Coronary artery (tissue), 2 donors: ENCODE data around the gene MBOAT1.

Experiments
- DNase-seq: peaks from one replicate; pipeline ENCODE4 v3.0.0-alpha.2; 2017; ENCODE audit warnings: low spot score
- H3K27ac ChIP-seq, 2 donors: fragments of 200-600 bp; sonication (generic); one replicate each; pipeline ENCODE4 v1.5.1; 2016 to 2019
- H3K4me3 ChIP-seq: fragments of 200-600 bp; sonication (generic); 2 replicates; pipeline ENCODE4 v1.5.1; 2016; ENCODE audit warnings: mild to moderate bottlenecking, moderate library complexity
- TF ChIP-seq, protein P1 (sequence below): fragments of 200-600 bp; sonication (generic); IDR thresholded peaks from one replicate; pipeline ENCODE4 v1.5.1; 2019; ENCODE audit warnings: antibody characterized with exemption

The MBOAT1 gene

DNA sequence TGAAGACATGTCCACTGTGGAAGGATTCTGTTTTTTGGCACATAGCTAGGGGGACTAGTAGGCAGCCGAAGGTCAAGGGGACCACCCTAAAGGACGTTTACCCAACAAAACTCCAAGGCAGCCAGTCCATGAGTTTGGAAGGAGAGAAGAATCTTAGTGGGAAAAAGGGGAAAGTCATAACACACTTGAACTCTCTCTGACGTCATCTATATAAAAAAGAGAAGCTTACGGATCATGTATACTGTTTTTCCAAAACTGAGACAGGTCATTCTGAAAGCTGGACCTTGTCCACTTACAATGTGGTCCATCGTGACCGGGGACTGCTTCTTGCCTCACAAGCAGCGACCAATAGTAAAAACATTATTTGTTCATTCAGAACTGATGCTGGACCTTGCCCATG is 95.5 kb downstream of the MBOAT1 start:
- Histone ChIP-seq H3K27ac (no peak overlapping the region), H3K4me3 (no peak overlapping the region)
- DNase-seq: no peak
- TF ChIP-seq, protein P1, sequence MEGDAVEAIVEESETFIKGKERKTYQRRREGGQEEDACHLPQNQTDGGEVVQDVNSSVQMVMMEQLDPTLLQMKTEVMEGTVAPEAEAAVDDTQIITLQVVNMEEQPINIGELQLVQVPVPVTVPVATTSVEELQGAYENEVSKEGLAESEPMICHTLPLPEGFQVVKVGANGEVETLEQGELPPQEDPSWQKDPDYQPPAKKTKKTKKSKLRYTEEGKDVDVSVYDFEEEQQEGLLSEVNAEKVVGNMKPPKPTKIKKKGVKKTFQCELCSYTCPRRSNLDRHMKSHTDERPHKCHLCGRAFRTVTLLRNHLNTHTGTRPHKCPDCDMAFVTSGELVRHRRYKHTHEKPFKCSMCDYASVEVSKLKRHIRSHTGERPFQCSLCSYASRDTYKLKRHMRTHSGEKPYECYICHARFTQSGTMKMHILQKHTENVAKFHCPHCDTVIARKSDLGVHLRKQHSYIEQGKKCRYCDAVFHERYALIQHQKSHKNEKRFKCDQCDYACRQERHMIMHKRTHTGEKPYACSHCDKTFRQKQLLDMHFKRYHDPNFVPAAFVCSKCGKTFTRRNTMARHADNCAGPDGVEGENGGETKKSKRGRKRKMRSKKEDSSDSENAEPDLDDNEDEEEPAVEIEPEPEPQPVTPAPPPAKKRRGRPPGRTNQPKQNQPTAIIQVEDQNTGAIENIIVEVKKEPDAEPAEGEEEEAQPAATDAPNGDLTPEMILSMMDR: no peak

DNA sequence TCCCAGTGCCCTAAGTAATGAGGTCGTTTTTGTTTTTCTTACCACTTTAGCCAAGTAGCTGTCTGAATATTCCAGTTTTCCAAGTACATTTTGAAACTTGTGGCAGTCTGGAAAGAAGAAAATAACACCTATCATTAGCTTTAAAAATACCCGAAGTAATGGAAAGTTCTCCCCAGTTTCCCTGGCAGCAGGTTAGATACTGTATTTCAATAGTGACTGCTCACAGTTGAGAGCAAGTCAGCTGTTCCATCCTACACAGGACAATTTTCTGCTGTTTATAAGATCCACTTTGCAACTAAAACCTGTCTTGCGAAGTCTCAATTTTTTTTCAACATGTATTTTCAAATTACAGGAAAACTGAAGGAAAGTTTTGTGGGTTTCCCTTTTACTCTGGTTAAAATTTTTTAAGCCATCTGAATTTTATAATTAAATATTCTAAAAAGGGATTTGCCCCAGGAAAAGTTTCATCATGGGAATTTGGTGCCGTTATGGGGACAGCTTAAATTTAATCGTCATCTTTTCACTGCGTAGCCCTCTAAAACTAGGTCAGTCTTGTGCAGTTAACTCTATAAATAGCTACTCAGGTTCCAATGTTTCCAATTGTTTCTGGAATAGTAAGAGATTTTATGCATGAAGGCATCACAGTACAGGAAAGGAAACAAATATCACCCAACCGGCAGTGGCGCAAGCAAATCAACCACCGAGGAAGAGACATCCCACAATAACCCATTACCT is 96.9 kb downstream of the MBOAT1 start:
- TF ChIP-seq, protein P1: no peak

DNA sequence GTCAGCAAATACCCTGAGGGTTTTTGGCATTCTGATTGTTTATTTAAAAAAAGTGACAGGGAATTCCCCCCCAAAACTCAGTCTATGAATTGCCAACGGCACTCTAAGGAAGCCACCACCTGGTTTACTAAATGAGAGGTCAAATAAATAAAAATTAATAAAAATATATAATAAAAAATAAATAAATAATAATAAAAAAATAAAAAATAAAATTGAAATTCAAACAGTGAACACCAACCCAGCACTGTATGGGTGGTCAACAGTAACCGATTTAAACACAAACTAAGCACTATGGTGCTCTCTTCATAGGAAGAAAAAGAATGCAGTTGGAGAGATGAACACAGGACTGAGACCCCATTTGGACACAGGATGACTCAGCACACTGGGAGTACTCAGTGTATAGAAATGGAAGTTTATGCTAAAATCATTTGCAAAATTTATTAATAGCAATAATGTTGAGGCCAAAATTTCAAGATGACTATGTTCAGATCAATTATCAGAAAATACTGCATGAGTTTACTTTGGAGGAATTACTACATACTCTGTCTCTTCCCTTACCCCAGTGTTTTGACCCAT is 98.5 kb downstream of the MBOAT1 start:
- DNase-seq: no peak
- Histone ChIP-seq H3K4me3 (no peak overlapping the region), H3K27ac (no peak overlapping the region)
- TF ChIP-seq, protein P1: no peak

More for the DNA sequence above, 96.9 kb downstream of the MBOAT1 start:
- Histone ChIP-seq H3K4me3 (no peak overlapping the region), H3K27ac (peak overlapping the region; percentile 15 to 61)
- DNase-seq: no peak

DNA sequence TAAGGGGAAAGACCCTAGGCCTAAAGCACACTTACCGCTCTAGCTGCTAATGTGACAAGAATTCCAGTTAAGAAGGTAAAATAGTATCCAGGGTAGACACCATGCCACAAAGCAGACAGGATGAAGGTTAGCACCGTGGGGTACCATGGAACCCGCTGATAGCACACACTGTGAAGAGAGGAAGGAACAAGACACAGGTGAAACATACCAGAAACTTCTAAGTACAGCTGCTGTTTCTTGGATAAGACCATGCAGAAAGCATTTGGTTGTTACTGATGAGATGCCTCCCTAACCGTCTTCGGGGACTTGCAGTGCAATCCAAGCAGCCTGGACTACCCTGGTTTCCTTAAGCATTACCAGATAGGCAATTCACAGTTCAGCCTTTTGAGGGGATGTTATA is 99.4 kb downstream of the MBOAT1 start:
- DNase-seq: no peak
- Histone ChIP-seq H3K27ac (no peak overlapping the region), H3K4me3 (no peak overlapping the region)
- TF ChIP-seq, protein P1: no peak

DNA sequence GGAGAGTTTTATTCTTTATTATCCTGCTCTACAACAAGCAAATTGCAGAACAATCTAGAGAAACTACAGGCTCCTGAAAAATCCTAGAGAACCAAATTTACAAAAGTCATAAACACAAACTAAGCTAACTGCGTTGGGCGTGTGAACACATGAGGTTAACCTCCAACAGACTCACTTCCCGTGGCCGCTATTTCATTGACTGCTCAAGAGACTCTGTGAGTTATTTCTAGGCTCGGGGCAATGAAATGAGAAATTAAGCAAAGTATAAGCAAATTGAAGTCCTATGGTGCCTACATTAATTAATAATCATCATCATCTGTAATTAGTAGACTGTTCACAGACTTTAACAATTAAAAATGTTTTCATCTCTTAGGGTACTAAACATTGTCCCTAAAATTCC is 100.0 kb downstream of the MBOAT1 start:
- no peak overlapping the region for H3K27ac ChIP-seq
- DNase-seq: no peak
- TF ChIP-seq, protein P1: no peak
- H3K4me3 ChIP-seq: no peak overlapping the region

DNA sequence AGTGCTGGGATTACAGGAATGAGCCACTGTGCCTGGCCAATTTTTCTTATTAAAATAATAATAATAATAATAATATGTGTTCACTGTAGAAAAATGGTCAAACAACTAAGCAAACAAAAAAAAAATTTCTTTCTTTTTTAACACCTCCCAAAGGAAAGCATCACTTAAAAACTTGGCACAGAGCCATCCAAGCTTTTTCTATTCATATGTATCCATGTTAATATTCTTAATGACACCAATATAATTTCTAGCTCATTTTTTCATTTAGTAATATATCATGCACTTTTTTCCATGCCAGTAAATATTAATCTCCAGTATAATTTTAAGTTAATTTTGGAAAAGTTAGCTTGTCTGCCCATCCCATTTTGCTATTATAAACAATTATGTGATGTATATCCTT is 101.8 kb downstream of the MBOAT1 start:
- DNase-seq: no peak
- Histone ChIP-seq H3K27ac (no peak overlapping the region), H3K4me3 (no peak overlapping the region)
- TF ChIP-seq, protein P1: no peak

DNA sequence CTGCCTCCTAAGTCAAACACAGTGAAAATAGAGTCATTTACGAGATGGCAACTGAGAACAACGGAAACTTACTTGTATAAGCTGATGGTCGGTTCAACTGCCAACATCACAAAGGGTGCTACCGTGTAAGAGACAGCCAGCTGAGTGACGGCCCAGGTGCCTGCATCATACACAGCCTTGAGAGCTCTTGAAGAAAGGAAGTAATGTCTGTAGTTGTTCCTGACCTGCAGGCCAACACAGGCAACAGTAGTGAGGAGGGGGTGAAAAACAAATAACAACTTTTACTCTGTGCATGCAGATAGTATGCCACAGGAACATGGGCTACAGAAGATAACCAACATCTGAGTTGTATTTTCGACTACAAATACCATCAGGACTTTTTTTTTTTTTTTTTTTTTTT is 102.7 kb downstream of the MBOAT1 start:
- H3K27ac ChIP-seq: no peak overlapping the region
- TF ChIP-seq, protein P1: no peak
- no peak overlapping the region for H3K4me3 ChIP-seq
- no peak for DNase-seq
